DMS79 (cell line): ENCODE results near the gene SCN8A.

Experiments
- DNase-seq: peaks from one replicate; lab custom pipeline; 2025; lab: John Stamatoyannopoulos, UW

The SCN8A gene

GRCh38 chr12:51833448-51834227 is 242.6 kb downstream of the SCN8A start:
- DNase-seq: no peak

- DNase-seq: no peak
Observed at GRCh38 chr12:51834411-51834810, 243.4 kb downstream of the SCN8A start.

GRCh38 chr12:51836041-51836826 is 245.2 kb downstream of the SCN8A start:
- no peak for DNase-seq

GRCh38 chr12:51836827-51837173 is 245.8 kb downstream of the SCN8A start:
- no peak for DNase-seq

GRCh38 chr12:51837286-51837685 is 246.3 kb downstream of the SCN8A start:
- no peak for DNase-seq

GRCh38 chr12:51838036-51838435 is 247.0 kb downstream of the SCN8A start:
- no peak for DNase-seq

GRCh38 chr12:51838762-51839161 is 247.7 kb downstream of the SCN8A start:
- no peak for DNase-seq

GRCh38 chr12:51839310-51839947 is 248.4 kb downstream of the SCN8A start:
- no peak for DNase-seq

GRCh38 chr12:51840966-51841365 is 249.9 kb downstream of the SCN8A start:
- no peak for DNase-seq

- no peak for DNase-seq
Observed at GRCh38 chr12:51841727-51842126, 250.7 kb downstream of the SCN8A start.

- DNase-seq: no peak
Observed at GRCh38 chr12:51844854-51845253, 253.8 kb downstream of the SCN8A start.

- no peak for DNase-seq
Observed at GRCh38 chr12:51845482-51845881, 254.4 kb downstream of the SCN8A start.

- DNase-seq: no peak
Observed at GRCh38 chr12:51846271-51846691, 255.2 kb downstream of the SCN8A start.

- DNase-seq: no peak
Observed at GRCh38 chr12:51846911-51847642, 256.0 kb downstream of the SCN8A start.

GRCh38 chr12:51847643-51848325 is 256.8 kb downstream of the SCN8A start:
- DNase-seq: no peak

- no peak for DNase-seq
Observed at GRCh38 chr12:51848326-51848727, 257.3 kb downstream of the SCN8A start, which contains the start of gene FIGNL2. TSS of gene FIGNL2 (minus strand) at chr12:51848718. CDS start at chr12:51822413, 26,305 bp downstream.

- DNase-seq: no peak
Observed at GRCh38 chr12:51848841-51849735, 258.1 kb downstream of the SCN8A start.

GRCh38 chr12:51850081-51850964 is 259.3 kb downstream of the SCN8A start:
- no peak for DNase-seq

- no peak for DNase-seq
Observed at GRCh38 chr12:51850965-51851299, 259.9 kb downstream of the SCN8A start.
